Measurements from ENCODE around the gene SIX5.

SIX5 gene

GRCh38 chr19:45773384-45773783 is 4.3 kb upstream of the SIX5 start:
- DNase-seq (ENCODE audit: low spot score) = no peak

- no peak for DNase-seq (ENCODE audit: low spot score)
Measured at GRCh38 chr19:45772912-45773311, 3.9 kb upstream of the SIX5 start.

GRCh38 chr19:45772130-45772840 is 3.2 kb upstream of the SIX5 start:
- DNase-seq (ENCODE audit: low spot score) = peak; percentile 38

GRCh38 chr19:45771311-45771933 is 2.4 kb upstream of the SIX5 start:
- no peak for DNase-seq (ENCODE audit: low spot score)

GRCh38 chr19:45770192-45771101 is 1.4 kb upstream of the SIX5 start:
- peak; percentile 98 for DNase-seq (ENCODE audit: low spot score)

- peak; percentile 48 for DNase-seq (ENCODE audit: low spot score)
Measured at GRCh38 chr19:45769821-45770191, 754 bp upstream of the SIX5 start.

- peak; percentile 58 for DNase-seq (ENCODE audit: low spot score)
Measured at GRCh38 chr19:45768655-45768983, 433 bp downstream of the SIX5 start.

GRCh38 chr19:45767881-45768654 is 984 bp downstream of the SIX5 start:
- peak; percentile 74 for DNase-seq (ENCODE audit: low spot score)

- peak; percentile 68 for DNase-seq (ENCODE audit: low spot score)
Measured at GRCh38 chr19:45767410-45767880, 1.6 kb downstream of the SIX5 start.

- no peak for DNase-seq (ENCODE audit: low spot score)
Measured at GRCh38 chr19:45766869-45767346, 2.1 kb downstream of the SIX5 start.

GRCh38 chr19:45766296-45766868 is 2.7 kb downstream of the SIX5 start:
- DNase-seq (ENCODE audit: low spot score) = no peak

GRCh38 chr19:45765702-45766295 is 3.3 kb downstream of the SIX5 start:
- DNase-seq (ENCODE audit: low spot score) = no peak

- DNase-seq (ENCODE audit: low spot score) = no peak
Measured at GRCh38 chr19:45764945-45765701, 3.9 kb downstream of the SIX5 start.

GRCh38 chr19:45764475-45764874 is 4.6 kb downstream of the SIX5 start:
- no peak for DNase-seq (ENCODE audit: low spot score)

GRCh38 chr19:45763691-45764294 is 5.3 kb downstream of the SIX5 start:
- DNase-seq (ENCODE audit: low spot score) = no peak

GRCh38 chr19:45762870-45763631 is 6.0 kb downstream of the SIX5 start:
- no peak for DNase-seq (ENCODE audit: low spot score)

- DNase-seq (ENCODE audit: low spot score) = no peak
Measured at GRCh38 chr19:45761714-45762113, 7.3 kb downstream of the SIX5 start.

GRCh38 chr19:45758921-45759320 is 10.1 kb downstream of the SIX5 start:
- DNase-seq (ENCODE audit: low spot score) = no peak

- no peak for DNase-seq (ENCODE audit: low spot score)
Measured at GRCh38 chr19:45757695-45758094, 11.4 kb downstream of the SIX5 start.

Measured in kidney tubule cell (primary cell).